HG03064 (cell line): ENCODE data around the gene ME2.
"Not testable (repeated sequence)": the region's sequence is repeated elsewhere in the genome, so short reads cannot be mapped to it uniquely, and the experiment has no call there.

ENCODE experiments used
- ATAC-seq: cut with Tn5 transposase; IDR thresholded peaks from one replicate; pipeline ENCODE4 v1.9.1; 2021; ENCODE audit warnings: low read depth; ENCODE audit not compliant: unreplicated experiment

The ME2 gene

DNA sequence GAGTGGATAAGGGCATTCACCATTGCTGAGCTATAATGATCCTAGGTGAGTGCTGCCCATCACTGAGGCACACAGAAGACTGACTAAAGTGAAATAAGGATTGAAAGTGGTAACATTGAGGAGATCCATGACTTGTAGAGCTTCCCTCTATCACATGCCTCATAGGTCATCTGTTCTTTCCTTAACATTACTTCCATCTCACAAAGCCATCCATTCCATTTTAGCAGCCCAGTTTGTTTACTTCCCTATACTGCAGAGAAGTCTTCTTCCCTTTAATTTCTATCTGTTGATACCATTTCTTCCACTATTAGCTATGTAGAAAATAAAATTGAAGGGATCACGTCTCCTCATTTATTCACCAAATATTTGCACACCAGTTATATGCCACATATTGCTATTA, 32.1 kb downstream of the ME2 start:
- ATAC-seq: no peak

DNA sequence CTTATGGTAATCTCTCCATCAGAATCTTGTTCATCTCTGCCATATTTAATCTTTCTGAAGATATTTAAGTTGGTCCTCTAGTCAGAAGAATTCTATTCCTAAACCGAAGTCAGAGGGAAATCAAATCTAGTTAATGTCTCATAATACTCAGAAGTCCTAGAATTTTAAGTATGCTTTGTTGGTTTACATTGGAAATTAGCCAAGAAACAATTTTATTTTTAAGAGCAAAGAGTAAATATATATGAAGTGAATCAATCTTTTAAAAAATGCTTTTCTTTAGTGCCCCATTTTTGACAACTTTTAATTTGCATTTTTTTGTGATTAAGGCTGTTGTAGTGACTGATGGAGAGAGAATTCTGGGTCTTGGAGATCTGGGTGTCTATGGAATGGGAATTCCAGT, 38.1 kb downstream of the ME2 start:
- no peak for ATAC-seq

DNA sequence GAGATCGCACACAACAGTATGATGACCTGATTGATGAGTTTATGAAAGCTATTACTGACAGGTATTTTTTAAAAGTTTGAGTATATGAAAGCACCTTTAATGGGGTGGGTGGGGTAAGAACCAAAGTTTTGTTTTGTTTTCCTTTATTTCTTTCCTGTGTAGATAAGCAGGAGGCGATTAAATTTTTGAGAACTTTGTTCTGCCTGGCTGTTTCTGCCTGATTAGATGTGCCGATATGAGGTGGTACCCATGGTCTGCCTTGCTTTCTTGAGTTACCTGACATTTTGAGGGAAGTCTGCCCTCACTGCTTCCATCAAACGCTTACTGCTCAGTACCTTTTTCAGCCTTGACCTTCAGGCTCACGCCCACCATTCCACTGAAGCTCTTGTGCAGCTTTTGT, 39.2 kb downstream of the ME2 start:
- no peak for ATAC-seq

DNA sequence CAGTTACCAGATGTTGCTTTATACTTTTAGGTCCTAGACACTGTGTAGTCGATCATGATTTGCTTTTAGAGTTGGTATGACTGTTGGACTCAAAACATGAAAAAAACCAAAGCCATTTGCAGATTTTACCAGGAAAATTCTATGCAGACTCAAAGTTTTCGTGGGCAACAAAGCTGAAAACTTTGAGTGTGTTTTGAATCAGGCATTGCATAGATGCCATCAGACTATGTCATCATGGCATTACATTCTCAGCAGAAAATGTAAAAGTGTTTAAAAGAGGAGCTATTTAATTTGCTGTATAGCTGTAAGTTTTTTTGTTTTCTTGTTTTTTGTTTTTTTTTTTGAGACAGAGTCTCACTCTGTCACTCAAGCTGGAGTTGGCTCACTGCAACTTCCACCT, 45.5 kb downstream of the ME2 start:
- no peak for ATAC-seq

DNA sequence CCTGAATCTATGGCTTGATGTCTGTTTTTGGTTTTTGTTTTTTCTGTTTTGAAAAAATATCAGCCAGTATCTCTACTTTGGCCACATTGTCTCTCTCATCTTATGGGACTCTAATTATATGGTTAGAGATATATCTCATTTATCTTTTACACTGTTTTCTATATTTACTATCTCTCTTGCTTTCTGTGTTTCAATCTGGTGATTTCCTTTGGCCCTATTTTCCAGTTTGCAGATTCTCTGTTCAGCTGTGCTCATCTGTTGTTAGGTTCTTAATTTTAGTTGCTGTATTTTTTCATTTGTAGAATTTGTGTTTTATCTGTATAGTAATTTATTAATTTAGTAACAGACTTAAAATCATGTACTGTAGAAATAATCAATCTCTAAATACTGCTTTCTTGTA, 47.6 kb downstream of the ME2 start:
- ATAC-seq: no peak

DNA sequence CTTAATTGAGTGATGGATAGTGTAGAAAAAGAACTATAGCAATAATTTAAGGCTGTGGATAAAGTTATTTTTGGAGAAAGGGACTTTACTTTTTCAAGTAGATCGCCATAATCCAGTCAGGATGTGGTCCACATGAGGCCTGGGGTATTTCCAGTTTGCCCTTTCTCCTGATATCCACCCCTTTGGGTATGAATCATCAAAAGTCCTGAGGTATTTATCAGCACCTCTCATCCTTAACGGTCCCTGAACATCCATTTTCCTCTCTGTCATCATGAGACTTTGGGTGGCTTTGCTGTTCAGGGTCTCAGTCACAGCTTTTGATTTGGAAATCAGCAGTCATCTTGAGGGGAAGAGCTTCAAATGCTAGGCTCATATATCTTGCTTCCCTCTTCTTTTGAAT, 49.6 kb downstream of the ME2 start:
- ATAC-seq: no peak

DNA sequence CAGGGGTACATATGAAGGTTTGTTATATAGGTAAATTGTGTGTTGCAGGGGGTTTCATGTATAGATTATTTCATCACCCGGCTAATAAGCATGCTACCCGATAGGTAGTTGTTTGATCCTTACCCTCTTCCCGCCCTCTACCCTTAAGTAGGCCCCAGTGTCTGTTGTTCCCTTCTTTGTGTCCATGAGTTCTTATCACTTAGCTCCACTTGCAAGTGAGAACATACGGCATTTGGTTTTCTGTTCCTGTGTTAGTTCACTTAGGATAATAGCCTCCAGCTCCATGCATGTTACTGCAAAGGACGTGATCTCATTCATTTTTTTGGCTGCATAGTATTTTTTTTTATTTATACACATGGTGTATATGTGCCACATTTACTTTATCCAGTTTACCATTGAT, 54.8 kb downstream of the ME2 start:
- no peak for ATAC-seq

DNA sequence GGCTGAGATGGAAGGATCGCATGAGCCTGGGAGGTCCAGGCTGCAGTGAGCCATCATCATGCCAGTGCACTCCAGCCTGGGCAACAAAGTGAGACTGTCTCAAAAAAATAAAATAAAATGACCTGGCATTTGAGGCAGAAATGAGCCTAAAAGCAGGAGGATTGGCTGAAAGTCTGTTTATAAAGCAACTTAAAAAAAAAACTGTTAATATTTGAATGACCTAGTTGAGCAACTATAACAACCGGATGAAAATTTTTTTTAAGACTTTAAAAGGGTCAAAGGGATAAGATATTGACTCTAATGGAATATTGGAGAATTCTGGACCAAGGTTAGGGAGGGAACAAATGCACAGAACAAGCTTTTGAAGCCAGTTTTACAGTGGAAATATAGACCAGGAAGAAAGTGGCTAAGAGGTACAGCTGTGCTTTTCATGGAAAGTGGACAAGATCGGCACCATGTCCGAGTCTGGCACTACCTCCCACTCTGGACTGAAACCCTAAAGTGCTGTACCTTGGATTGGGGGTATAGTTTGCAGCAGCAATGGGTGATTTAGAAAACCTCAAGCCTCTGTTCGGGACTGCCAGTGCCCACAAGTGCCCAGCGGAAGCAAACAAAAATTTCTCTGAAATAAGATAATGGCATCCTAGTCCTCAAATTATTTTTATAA, 55.8 kb downstream of the ME2 start:
- no peak for ATAC-seq

DNA sequence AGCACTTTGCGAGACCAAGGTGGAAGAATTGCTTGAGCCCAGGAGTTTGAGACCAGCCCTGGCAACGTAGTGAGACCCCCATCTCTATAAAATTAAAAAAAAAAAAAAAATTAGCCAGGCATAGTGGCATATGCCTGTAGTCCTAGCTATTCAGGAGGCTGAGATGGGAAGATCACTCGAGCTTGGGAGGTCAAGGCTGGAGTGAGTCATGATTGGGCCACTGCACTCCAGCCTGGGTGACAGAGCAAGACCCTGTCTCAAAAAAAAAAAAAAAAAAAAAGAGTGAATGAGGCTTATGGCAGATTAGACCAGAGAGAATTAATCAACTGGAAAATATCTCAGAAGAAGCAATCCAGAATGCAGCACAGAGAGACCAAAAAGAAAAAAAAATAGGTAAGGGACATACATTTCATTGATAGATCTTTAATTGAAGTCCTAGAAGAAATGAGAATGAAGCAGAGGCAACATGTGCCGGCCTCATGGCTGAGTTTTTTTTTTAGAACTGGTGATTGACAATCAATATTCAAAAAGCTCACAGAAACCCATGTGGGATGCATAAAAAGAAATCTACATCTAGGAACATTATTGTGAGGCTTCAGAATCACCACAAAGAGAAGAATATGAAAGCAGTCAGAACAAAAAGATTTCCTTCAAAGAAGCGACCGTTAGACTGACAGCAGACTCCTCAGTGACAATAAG, 56.7 kb downstream of the ME2 start:
- ATAC-seq: no peak

DNA sequence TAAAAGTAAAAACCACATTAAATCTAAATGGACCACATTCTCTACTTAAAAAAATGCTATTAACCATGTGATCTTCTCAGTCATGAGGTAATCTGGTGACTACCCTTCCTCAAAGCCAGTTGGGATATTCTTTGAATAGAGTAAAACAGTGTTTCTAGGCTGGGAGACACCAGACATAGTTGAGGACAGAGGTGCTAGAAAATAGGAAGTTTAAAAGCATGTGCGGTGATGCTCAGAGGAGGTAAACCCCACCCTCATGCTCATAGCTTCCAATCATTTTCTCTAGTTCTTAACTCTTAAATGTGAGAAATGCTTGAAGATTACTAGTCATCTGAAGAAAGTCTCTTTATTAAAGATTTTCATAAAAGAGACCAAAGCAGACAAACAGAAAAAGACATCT, 58.3 kb downstream of the ME2 start:
- ATAC-seq: no peak

DNA sequence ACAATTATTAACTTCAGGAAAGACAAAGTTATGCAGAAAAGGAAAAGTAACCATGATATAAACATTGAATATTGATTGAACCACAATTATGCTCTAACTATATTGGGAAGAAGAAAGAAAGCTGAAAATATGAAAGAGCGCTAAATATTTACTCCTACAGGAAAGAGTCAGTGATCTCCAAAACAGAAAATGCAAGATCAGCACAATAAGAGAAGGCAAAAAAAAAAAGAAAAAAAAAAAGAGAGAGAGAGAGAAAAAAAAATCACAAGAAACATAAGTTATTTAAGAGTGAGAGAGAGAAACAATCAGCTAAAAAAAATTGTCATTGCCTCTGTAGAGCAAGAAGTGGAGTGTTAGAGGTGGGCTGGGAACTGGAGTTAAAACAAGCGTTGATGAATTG, 60.0 kb downstream of the ME2 start:
- no peak for ATAC-seq

DNA sequence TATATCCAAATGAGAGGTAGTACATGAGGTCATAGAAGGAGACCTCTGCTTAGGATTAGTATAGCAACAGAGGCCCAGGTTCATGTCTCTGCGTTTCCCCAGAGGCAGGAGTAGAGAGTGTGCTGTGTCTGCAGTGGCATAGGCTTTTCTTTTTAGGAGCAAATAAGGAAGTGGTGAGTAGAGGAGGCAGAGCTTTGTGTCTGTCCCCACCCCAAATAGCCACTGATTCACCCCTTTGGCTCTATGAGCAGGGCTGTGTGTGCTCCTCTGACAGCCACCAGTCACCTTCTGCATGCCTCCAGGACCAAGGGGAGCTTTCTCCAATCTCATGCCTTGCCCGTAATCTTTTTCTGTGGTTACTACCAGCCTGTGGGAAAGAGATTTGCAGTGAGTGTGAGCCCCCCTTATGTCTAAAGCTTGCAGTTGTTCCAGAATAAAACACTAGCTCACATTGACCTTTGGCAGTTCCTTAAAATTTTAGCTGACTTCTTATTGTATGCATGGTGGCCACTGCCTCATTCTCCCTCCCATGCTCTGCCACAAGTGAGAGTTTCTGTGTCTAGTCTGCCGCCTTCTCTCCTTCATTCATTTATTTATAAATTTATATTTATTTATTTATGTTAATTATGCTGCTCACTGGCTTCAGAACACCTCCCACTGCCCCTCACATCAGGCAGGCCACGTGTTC, 65.5 kb downstream of the ME2 start:
- ATAC-seq: no peak

DNA sequence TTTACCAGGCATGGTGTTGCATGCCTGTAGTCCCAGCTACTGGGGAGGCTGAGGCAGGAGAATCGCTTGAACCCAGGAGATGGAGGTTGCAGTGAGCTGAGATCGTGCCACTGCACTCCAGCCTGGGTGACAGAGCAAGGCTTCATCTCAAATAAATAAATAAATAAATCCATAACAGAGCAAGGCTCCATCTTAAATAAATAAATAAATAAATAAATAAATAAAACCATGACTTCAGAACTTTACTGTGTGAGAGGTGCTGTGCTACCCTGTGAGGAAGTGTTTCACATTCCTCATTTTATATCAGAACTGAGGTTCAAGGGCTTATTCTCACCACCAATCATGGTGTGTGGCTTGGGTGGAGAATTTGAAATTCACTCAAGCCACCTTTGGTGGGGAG, 67.0 kb downstream of the ME2 start:
- not testable (repeated sequence) for ATAC-seq

DNA sequence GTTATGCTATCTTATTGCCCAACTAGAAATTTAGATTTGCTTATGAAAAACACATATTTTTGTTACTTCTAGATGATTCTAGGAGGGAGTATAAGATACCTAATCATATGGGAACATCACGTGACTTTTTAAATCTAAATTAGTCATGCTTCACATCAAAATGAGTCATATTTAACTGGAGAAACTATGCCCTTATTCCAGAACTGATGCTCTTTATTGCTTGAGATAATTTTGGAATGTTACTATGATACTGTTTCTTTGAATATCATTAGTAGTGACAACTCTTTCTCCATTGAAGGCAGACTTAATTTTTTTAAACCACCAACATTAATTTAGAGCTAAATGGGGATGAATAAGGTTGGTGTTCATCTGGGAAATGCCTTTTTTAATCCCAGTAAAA, 69.0 kb downstream of the ME2 start:
- no peak for ATAC-seq

DNA sequence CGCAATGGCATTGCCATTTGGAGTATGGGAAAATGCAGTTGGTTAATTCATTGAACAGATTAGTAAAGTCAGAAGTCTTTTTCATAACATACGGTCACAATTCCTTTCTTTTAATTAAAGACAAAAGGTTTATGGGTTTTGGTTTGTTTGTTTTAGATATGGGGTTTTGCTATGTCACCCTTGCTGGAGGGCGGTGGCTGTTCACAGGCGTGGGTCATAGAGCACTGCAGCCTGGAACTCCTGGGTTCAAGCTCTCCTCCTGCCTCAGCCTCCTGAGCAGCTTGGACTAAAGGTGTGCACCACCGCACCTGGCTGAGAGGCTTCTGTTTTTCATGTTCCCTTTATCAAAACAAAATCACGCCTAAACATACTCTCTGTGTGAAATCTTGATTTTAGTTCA, 70.3 kb downstream of the ME2 start:
- ATAC-seq: no peak

DNA sequence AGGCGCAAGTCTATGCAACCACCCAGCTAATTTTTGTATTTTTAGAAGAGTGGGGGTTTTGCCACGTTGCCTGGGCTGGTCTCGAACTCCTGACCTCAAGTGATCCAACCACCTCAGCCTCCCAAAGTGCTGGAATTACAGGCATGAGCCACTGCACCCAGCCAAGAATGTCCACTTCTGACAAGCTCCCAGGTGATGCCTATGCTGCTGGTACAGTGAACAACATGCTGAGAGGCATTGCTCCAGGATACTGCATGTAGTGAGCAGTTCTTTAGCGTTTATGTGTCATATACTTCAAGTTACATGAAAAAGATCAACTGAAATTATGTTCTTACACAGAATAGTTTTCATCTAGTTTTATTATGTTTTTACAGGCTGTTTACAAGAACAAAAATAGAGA, 71.7 kb downstream of the ME2 start:
- no peak for ATAC-seq

DNA sequence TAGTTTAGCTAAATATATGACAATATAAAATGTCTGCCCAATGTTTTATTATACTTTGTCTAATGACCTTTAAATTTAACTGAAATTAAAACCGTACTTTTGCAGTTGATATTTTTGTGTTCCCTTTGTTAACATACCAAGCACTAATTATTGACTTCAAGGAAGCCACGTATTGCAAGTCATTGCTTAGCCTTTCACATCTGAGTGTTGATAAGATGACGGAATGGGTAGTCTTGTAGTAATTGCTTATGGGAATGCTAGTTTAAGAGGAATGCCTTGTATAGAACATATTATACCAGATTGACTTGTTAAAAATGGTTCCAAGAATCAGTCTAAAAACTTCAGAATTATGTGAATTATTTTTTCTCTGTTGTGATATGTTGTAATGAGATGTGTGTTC, 74.9 kb downstream of the ME2 start:
- no peak for ATAC-seq

DNA sequence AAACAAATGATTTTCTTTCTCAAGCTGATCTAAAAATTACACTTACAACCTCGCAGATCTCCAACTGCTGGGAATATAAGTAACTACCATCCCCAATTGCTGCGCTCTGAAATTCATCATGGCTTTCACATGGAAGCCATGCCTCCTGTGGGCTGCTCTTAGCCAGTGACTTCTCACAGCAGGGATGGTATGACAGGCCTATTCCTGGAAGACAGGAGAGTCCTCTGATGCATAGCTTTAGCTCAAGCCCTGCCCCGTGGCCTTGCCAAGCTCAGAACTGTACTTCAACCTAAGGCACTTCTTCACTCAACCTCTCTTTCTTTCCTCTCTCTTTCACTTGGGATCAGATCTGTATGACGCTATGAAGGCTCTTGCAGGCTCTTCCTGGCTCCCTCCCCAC, 76.3 kb downstream of the ME2 start:
- ATAC-seq: no peak

DNA sequence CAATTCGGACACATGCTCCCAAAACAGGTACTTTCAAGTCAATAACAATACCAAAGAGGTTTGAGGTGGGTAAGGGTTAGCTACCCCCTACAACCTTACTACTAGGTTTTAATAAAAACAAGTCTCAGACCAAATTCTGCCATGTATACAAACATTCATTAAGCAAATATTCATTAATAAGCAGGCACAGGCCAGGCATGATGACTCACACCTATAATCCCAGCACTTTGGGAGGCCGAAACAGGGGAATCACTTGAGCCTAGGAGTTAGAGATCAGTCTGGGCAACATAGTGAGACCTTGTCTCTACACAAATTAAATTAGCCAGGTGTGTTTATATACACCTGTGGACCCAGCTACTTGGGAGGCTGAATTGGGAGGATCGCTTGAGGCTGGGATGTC, 77.2 kb downstream of the ME2 start:
- ATAC-seq: no peak

DNA sequence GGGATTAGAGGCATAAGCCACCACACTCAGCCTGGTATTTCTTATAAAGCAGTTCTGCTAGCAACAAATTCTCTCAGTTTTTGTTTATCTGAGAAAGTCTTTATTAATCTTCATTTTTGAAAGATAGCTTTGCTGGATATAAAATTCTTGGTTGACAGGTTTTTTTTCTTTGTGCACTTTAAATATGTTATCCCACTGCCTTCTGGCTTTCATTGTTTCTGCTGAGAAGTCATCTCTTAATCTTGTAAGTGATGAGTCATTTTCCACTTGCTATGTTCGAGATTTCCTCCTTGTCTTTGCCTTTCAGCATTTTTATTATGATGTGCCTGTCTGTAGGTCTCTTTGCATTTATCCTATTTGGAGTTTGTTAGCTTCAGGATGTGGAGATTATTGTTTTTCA, 83.1 kb downstream of the ME2 start:
- no peak for ATAC-seq

DNA sequence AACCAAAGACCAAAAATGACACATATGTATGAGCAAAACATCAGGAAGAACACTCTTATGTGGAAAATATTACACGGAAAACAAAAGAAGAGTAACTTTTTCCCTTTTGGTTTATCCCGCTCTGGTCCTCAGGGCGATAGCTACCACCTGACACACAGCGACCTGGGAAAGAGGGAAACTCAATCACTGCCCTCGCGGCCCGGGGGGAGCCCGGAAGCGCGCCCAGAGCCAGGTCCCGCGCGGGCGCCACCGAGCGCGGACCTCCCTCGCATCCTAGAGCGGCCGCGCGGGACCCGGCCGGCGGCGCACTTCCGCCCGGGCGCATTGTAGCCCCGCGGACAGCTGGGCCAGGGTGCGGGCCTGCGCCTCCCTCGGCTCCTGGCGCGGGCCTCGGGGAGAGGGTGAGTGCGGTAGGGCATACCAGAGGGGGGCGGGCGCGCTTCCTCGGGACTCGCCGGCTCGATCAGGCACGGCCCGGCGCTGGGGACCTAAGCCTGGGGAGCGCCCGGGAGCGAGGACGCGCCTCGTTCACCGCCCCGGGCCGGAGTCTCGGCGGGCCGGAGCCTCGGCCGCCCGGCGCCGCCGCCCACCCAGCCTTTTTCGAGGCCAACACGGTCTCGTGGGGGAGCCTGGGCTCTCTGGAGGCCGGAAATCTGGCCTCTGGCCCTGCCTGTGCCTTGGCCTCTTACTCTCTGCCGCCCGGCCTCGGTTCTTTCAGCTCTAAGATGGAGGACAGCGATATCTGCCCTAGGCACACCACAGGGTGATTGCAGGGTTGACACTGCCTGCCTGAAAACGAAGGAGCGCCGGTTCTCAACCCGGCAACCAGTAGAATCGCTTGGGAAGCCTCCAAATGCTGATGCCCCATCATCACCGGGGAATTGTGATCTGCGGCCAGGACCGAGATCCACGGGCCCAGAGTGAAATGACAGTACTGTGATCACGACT, 89.1 kb downstream of the ME2 start, which contains the start of gene ELAC1:
ELAC1 (plus strand) TSS at position 327 of the 948 bp plus-strand sequence. CDS start 6,365 bp downstream, outside the sequence.
- ATAC-seq: peak; percentile 95
